Nucleus accumbens (tissue), 56 donors: ENCODE measurements around the gene CNIH4.
"Not testable (repeated sequence)": the region's sequence is repeated elsewhere in the genome, so short reads cannot be mapped to it uniquely, and the experiment has no call there.

ENCODE experiments used
- DNase-seq, 56 donors: peaks; one replicate each; lab custom pipeline; 2025; lab: John Stamatoyannopoulos, UW

Gene CNIH4

GRCh38 chr1:224343679-224344078 lies 13.0 kb upstream of the CNIH4 start:
- no peak for DNase-seq

- DNase-seq: no peak
These were observed 8.5 kb upstream of the CNIH4 start for GRCh38 chr1:224348137-224348536.

- not testable (repeated sequence) for DNase-seq
These were observed 7.0 kb upstream of the CNIH4 start for GRCh38 chr1:224349716-224350115.

GRCh38 chr1:224352436-224353085 lies 4.1 kb upstream of the CNIH4 start:
- DNase-seq: not testable (repeated sequence)

- no peak for DNase-seq
These were observed 2.4 kb upstream of the CNIH4 start for GRCh38 chr1:224353975-224354925.

- no peak for DNase-seq
These were observed 996 bp downstream of the CNIH4 start for GRCh38 chr1:224357626-224358124.

GRCh38 chr1:224358237-224358636 lies 1.6 kb downstream of the CNIH4 start:
- no peak for DNase-seq

GRCh38 chr1:224359207-224359606 lies 2.5 kb downstream of the CNIH4 start:
- DNase-seq: no peak

GRCh38 chr1:224368409-224368808 lies 11.7 kb downstream of the CNIH4 start:
- DNase-seq: no peak

GRCh38 chr1:224373008-224373590 lies 16.4 kb downstream of the CNIH4 start:
- DNase-seq: peak in 10 of 56 donors; percentile 2 to 34 (median 10)

GRCh38 chr1:224375059-224375458 lies 18.4 kb downstream of the CNIH4 start:
- no peak for DNase-seq

GRCh38 chr1:224377676-224378006 lies 21.0 kb downstream of the CNIH4 start:
- DNase-seq: no peak

GRCh38 chr1:224378855-224379631 lies 22.4 kb downstream of the CNIH4 start:
- DNase-seq: no peak

GRCh38 chr1:224380003-224380402 lies 23.3 kb downstream of the CNIH4 start:
- no peak for DNase-seq

GRCh38 chr1:224381880-224382548 lies 25.3 kb downstream of the CNIH4 start:
- DNase-seq: no peak

- no peak for DNase-seq
These were observed 26.5 kb downstream of the CNIH4 start for GRCh38 chr1:224383218-224383617.

- DNase-seq: no peak
These were observed 30.7 kb downstream of the CNIH4 start for GRCh38 chr1:224387302-224387912.

GRCh38 chr1:224387943-224388342 lies 31.3 kb downstream of the CNIH4 start:
- no peak for DNase-seq

GRCh38 chr1:224390517-224390916 lies 33.8 kb downstream of the CNIH4 start:
- no peak for DNase-seq
